Activated CD4-positive, alpha-beta T cell treated with anti-CD3 and anti-CD28 coated beads, Interleukin-2, amount 10 ng/mL, durations not matched to agents 7 days and 5 days (primary cell): Measurements from ENCODE around the gene CPNE8. TPM values are rescaled to one million over a fixed set of nuclear protein-coding genes. Genes with fewer than 3 reads are reported as not detected.

ENCODE experiments used
- CTCF ChIA-PET: fragments of 350-600 bp; sonication (Branson Sonifier 250); formaldehyde crosslinking; loops from one replicate; lab custom pipeline; 2021; ENCODE audit warnings: antibody characterized with exemption; lab: Charles Lee
- POLR2A ChIA-PET: fragments of 350-600 bp; sonication (Branson Sonifier 250); formaldehyde crosslinking; loops from one replicate; lab custom pipeline; 2021; ENCODE audit warnings: antibody characterized with exemption; lab: Charles Lee
- DNase-seq: peaks from one replicate; pipeline ENCODE4 v3.0.0-alpha.2; 2020
- H3K27ac Mint-ChIP-seq: one replicate; pipeline ENCODE4 v1.8.0; 2021; ENCODE audit warnings: mild to moderate bottlenecking, moderate library complexity, mixed read lengths
- H3K27me3 Mint-ChIP-seq: one replicate; pipeline ENCODE4 v1.8.0; 2021; ENCODE audit warnings: mixed read lengths
- H3K36me3 Mint-ChIP-seq: one replicate; pipeline ENCODE4 v1.8.0; 2021; ENCODE audit warnings: low read depth, mixed read lengths
- H3K4me1 Mint-ChIP-seq: one replicate; pipeline ENCODE4 v1.8.0; 2021; ENCODE audit warnings: mixed read lengths
- H3K4me3 Mint-ChIP-seq: one replicate; pipeline ENCODE4 v1.8.0; 2021; ENCODE audit warnings: mild to moderate bottlenecking, moderate library complexity, mixed read lengths
- H3K9me3 Mint-ChIP-seq: one replicate; pipeline ENCODE4 v1.8.0; 2021; ENCODE audit warnings: mixed read lengths
- total RNA-seq, 2 experiments: library from RNA; stranded (reverse); gene quantifications; one replicate each; pipeline ENCODE4 v1.2.3, GENCODE V29; 2021

CPNE8 gene
- total RNA-seq, 2 experiments from 2014 or later: 3.7 to 4.2 TPM

GRCh38 chr12:38847247-38847646 lies 58.1 kb downstream of the CPNE8 start:
- no peaks in the 10 kb centered on the region for H3K27me3 Mint-ChIP-seq
- H3K4me3 Mint-ChIP-seq: no peak overlapping the region
- H3K36me3 Mint-ChIP-seq: no peaks in the 10 kb centered on the region
- CTCF ChIA-PET: interaction anchor here (0.7 kb wide), 1 partner anchor 71 kb away, joined by 3 read pairs; no protein-coding TSS in a partner anchor
- H3K4me1 Mint-ChIP-seq: no peaks in the 10 kb centered on the region
- DNase-seq: no peak
- H3K9me3 Mint-ChIP-seq: no peaks in the 10 kb centered on the region
- POLR2A ChIA-PET: no interaction called here
- H3K27ac Mint-ChIP-seq: no peak overlapping the region

DNA sequence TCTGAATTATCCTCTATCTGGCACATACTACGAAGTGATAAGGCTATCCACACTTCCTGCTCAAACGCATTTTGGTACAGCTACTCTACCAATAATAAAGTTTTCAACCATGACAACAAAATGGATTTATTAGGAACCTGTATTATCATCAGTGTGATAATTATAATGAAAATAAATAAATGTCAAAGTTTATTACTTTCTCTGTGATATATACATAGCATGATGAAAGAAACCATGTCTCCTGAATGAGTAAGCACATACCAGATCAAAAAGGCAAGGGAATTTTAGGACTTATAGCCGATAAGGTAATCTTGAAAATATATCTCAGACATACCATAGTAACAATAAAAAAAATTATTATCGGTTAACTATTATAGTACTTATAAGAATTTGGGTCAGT lies 61.1 kb downstream of the CPNE8 start:
- ChIA-PET POLR2A (no interaction called here), CTCF (no interaction called here)
- H3K4me1 Mint-ChIP-seq: no peaks in the 10 kb centered on the region
- no peaks in the 10 kb centered on the region for H3K27me3 Mint-ChIP-seq
- no peaks in the 10 kb centered on the region for H3K9me3 Mint-ChIP-seq
- no peak overlapping the region for H3K4me3 Mint-ChIP-seq
- no peaks in the 10 kb centered on the region for H3K36me3 Mint-ChIP-seq
- H3K27ac Mint-ChIP-seq: no peak overlapping the region
- no peak for DNase-seq

- CTCF ChIA-PET: interaction anchor here (0.6 kb wide), 1 partner anchor 463 kb away, joined by 4 read pairs; no protein-coding TSS in a partner anchor
- Mint-ChIP-seq H3K27ac (no peak overlapping the region), H3K36me3 (peaks cover 2% of the 10 kb centered on the region), H3K27me3 (no peaks in the 10 kb centered on the region), H3K4me3 (no peak overlapping the region), H3K4me1 (no peaks in the 10 kb centered on the region), H3K9me3 (peaks cover 8% of the 10 kb centered on the region)
- POLR2A ChIA-PET: interaction anchor here (0.6 kb wide), 1 partner anchor 182 kb away, joined by 3 read pairs; no protein-coding TSS in a partner anchor
- no peak for DNase-seq
These were observed 67.1 kb downstream of the CPNE8 start for GRCh38 chr12:38838056-38838850.

GRCh38 chr12:38831715-38832114 lies 73.7 kb downstream of the CPNE8 start:
- no peaks in the 10 kb centered on the region for H3K4me1 Mint-ChIP-seq
- H3K27me3 Mint-ChIP-seq: no peaks in the 10 kb centered on the region
- POLR2A ChIA-PET: no interaction called here
- no peak overlapping the region for H3K4me3 Mint-ChIP-seq
- CTCF ChIA-PET: interaction anchor here (1.2 to 1.3 kb wide), 2 partner anchors 22 to 113 kb away, joined by 3 to 5 read pairs; no protein-coding TSS in a partner anchor
- peaks cover 10% of the 10 kb centered on the region for H3K9me3 Mint-ChIP-seq
- DNase-seq: no peak
- H3K27ac Mint-ChIP-seq: no peak overlapping the region
- H3K36me3 Mint-ChIP-seq: peaks cover 2% of the 10 kb centered on the region

- no peaks in the 10 kb centered on the region for H3K9me3 Mint-ChIP-seq
- DNase-seq: no peak
- no peak overlapping the region for H3K4me3 Mint-ChIP-seq
- no peaks in the 10 kb centered on the region for H3K36me3 Mint-ChIP-seq
- ChIA-PET POLR2A (no interaction called here), CTCF (no interaction called here)
- H3K4me1 Mint-ChIP-seq: no peaks in the 10 kb centered on the region
- H3K27ac Mint-ChIP-seq: no peak overlapping the region
- H3K27me3 Mint-ChIP-seq: no peaks in the 10 kb centered on the region
These were observed 80.4 kb downstream of the CPNE8 start for GRCh38 chr12:38825006-38825405.

GRCh38 chr12:38823738-38824137 lies 81.7 kb downstream of the CPNE8 start:
- ChIA-PET CTCF (no interaction called here), POLR2A (no interaction called here)
- DNase-seq: no peak
- H3K4me1 Mint-ChIP-seq: no peaks in the 10 kb centered on the region
- no peak overlapping the region for H3K27ac Mint-ChIP-seq
- no peaks in the 10 kb centered on the region for H3K27me3 Mint-ChIP-seq
- H3K36me3 Mint-ChIP-seq: no peaks in the 10 kb centered on the region
- no peaks in the 10 kb centered on the region for H3K9me3 Mint-ChIP-seq
- no peak overlapping the region for H3K4me3 Mint-ChIP-seq

GRCh38 chr12:38823314-38823713 lies 82.1 kb downstream of the CPNE8 start:
- ChIA-PET CTCF (no interaction called here), POLR2A (no interaction called here)
- no peak overlapping the region for H3K27ac Mint-ChIP-seq
- no peaks in the 10 kb centered on the region for H3K27me3 Mint-ChIP-seq
- no peak overlapping the region for H3K4me3 Mint-ChIP-seq
- DNase-seq: no peak
- H3K36me3 Mint-ChIP-seq: no peaks in the 10 kb centered on the region
- no peaks in the 10 kb centered on the region for H3K4me1 Mint-ChIP-seq
- no peaks in the 10 kb centered on the region for H3K9me3 Mint-ChIP-seq

- Mint-ChIP-seq H3K36me3 (no peaks in the 10 kb centered on the region), H3K9me3 (no peaks in the 10 kb centered on the region), H3K4me3 (no peak overlapping the region), H3K27ac (no peak overlapping the region), H3K27me3 (no peaks in the 10 kb centered on the region), H3K4me1 (no peaks in the 10 kb centered on the region)
- DNase-seq: no peak
- ChIA-PET POLR2A (no interaction called here), CTCF (no interaction called here)
These were observed 87.4 kb downstream of the CPNE8 start for GRCh38 chr12:38817942-38818341.

- no peak overlapping the region for H3K27ac Mint-ChIP-seq
These were observed 91.5 kb downstream of the CPNE8 start for GRCh38 chr12:38813923-38814322.

DNA sequence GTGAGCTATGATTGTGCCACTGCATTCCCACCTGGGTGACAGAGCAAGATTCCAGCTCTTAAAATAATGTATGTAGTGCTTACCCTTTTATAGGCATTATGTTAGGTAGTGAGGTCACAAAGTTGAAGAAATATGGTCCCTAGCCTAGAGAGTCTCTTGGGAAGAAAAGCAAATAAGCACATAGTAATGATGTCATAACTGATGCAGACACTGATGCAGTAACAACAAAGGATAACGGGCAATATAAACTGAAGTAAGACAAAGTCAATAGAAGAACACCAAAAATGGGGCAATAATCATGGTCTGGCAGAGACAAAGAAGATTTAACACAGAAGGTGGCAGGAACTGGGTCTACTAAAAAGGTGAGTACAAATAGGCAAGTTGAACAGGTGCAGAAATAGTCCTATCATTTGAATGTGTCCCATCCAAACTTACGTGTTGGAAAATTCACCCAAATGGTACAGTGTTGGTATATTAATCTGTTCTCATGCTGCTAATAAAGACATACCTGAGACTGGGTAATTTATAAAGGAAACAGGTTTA lies 93.5 kb downstream of the CPNE8 start:
- no peaks in the 10 kb centered on the region for H3K27me3 Mint-ChIP-seq
- no peak overlapping the region for H3K4me3 Mint-ChIP-seq
- H3K36me3 Mint-ChIP-seq: peaks cover 2% of the 10 kb centered on the region
- peaks cover 5% of the 10 kb centered on the region for H3K9me3 Mint-ChIP-seq
- H3K4me1 Mint-ChIP-seq: no peaks in the 10 kb centered on the region
- H3K27ac Mint-ChIP-seq: no peak overlapping the region
- ChIA-PET CTCF (no interaction called here), POLR2A (no interaction called here)
- DNase-seq: no peak

More at GRCh38 chr12:38813923-38814322, 91.5 kb downstream of the CPNE8 start:
- H3K4me1 Mint-ChIP-seq: no peaks in the 10 kb centered on the region
- H3K27me3 Mint-ChIP-seq: no peaks in the 10 kb centered on the region
- peaks cover 2% of the 10 kb centered on the region for H3K36me3 Mint-ChIP-seq
- ChIA-PET POLR2A (no interaction called here), CTCF (no interaction called here)
- peaks cover 4% of the 10 kb centered on the region for H3K9me3 Mint-ChIP-seq
- DNase-seq: no peak
- H3K4me3 Mint-ChIP-seq: no peak overlapping the region

DNA sequence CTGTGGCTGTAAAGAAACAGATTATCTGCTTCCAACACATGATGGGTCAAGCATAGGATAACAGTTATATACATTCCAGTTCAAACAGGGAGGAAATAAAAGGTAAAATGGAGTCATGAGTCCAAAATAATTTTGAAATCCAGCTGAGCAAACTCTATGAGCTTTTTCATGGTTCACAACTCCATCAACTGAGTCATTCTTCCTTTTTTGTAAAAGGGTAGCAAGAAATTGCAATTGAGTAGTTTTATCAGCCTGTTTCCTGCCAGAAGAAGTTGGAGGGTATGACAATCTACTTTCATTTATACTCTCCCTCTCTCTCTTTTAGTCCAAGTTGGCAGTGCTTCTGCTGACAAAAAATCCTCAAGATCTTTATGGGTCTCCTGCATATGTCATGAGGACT lies 95.6 kb downstream of the CPNE8 start:
- ChIA-PET POLR2A (interaction anchor here (0.7 kb wide), 1 partner anchor 212 kb away, joined by 3 read pairs; no protein-coding TSS in a partner anchor), CTCF (interaction anchor here (1.9 kb wide), 1 partner anchor 22 kb away, joined by 5 read pairs; no protein-coding TSS in a partner anchor)
- no peak overlapping the region for H3K27ac Mint-ChIP-seq
- DNase-seq: no peak
- no peaks in the 10 kb centered on the region for H3K4me1 Mint-ChIP-seq
- H3K27me3 Mint-ChIP-seq: no peaks in the 10 kb centered on the region
- H3K36me3 Mint-ChIP-seq: peaks cover 2% of the 10 kb centered on the region
- no peak overlapping the region for H3K4me3 Mint-ChIP-seq
- peaks cover 5% of the 10 kb centered on the region for H3K9me3 Mint-ChIP-seq

- Mint-ChIP-seq H3K9me3 (peaks cover 17% of the 10 kb centered on the region), H3K4me1 (no peaks in the 10 kb centered on the region), H3K27me3 (no peaks in the 10 kb centered on the region), H3K36me3 (peaks cover 3% of the 10 kb centered on the region), H3K27ac (no peak overlapping the region), H3K4me3 (no peak overlapping the region)
- ChIA-PET POLR2A (no interaction called here), CTCF (no interaction called here)
- no peak for DNase-seq
These were observed 117.3 kb downstream of the CPNE8 start for GRCh38 chr12:38788106-38788505.

DNA sequence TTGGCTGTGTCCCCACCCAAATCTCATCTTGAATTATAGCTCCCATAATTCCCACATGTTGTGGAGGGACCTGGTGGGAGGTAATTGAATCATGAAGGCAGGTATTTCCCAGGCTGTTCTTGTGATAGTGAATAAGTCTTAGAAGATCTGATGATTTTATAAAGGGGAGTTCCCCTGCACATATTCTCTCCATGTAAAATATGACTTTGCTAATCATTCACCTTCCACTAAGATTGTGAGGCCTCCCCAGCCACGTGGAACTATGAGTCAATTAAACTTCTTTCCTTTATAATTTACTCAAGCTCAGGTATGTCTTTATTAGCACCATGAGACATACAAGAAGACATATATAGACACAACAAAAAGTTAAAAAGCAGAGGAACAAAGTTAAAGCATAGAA lies 120.0 kb downstream of the CPNE8 start:
- Mint-ChIP-seq H3K27me3 (no peaks in the 10 kb centered on the region), H3K4me3 (no peak overlapping the region), H3K27ac (no peak overlapping the region), H3K36me3 (peaks cover 3% of the 10 kb centered on the region), H3K9me3 (peaks cover 12% of the 10 kb centered on the region), H3K4me1 (no peaks in the 10 kb centered on the region)
- CTCF ChIA-PET: no interaction called here
- no peak for DNase-seq
- POLR2A ChIA-PET: no interaction called here
